Mammary epithelial cell (primary cell): Measurements from ENCODE around the gene STRADA.
A peak's percentile ranks its signal among the peaks of the same experiment; 100 is the strongest.

Experiments
- CTCF ChIP-seq, 2 donors: IDR thresholded peaks in 1 of 2; conservative IDR thresholded peaks in 1 of 2; 2 replicates each; pipeline ENCODE4 v1.5.1; 2011 to 2012; ENCODE audit warnings: inconsistent platforms in 2 of 2, low read length in 2 of 2, mild to moderate bottlenecking in 2 of 2, control low read depth in 1 of 2, low read depth in 1 of 2; ENCODE audit not compliant: insufficient read depth in 1 of 2; ENCODE audit errors: extremely low read depth in 1 of 2
- EZH2 ChIP-seq: IDR thresholded peaks from 2 replicates; pipeline ENCODE4 v1.6.1; 2012; ENCODE audit warnings: low read length, inconsistent platforms, borderline replicate concordance

- peak; percentile 51 to 68 for TF ChIP-seq CTCF (conservative IDR thresholded peaks at IDR 0.05 in 1 of 2, IDR thresholded peaks at IDR 0.05 in 1 of 2; ENCODE audit: extremely low read depth in 1 of 2, insufficient read depth in 1 of 2, low read depth in 1 of 2, low read length in 2 of 2)
- TF ChIP-seq EZH2 = no peak
Measured at GRCh38 chr17:63697341-63698286, 44.0 kb downstream of the STRADA start.
